Lung (tissue), 12 donors: ENCODE measurements around the gene TJP1. TPM values are rescaled to one million over a fixed set of nuclear protein-coding genes. Genes with fewer than 3 reads are reported as not detected.
"Not testable (repeated sequence)": the region's sequence is repeated elsewhere in the genome, so short reads cannot be mapped to it uniquely, and the experiment has no call there.

Source experiments
- ATAC-seq: fragments of 200-7000 bp; cut with Tn5 transposase; one replicate; pipeline ENCODE4 v1.9.1; 2020; ENCODE audit warnings: moderate number of reproducible peaks; ENCODE audit not compliant: insufficient read depth, low FRiP score
- DNase-seq, 3 donors: peaks; one replicate each; pipeline ENCODE4 v3.0.0-alpha.2; 2013 to 2017
- H3K27ac ChIP-seq, 2 donors: one replicate each; pipeline ENCODE4 v1.5.1; 2013; ENCODE audit warnings: mild to moderate bottlenecking in 2 of 2, moderate library complexity in 2 of 2, control low read depth in 1 of 2, inconsistent platforms in 1 of 2, low read depth in 1 of 2, low read length in 1 of 2
- H3K27me3 ChIP-seq, 3 donors: one replicate each; pipeline ENCODE4 v1.5.1; 2013; ENCODE audit warnings: low read length in 2 of 3; ENCODE audit not compliant: control insufficient read depth in 3 of 3, insufficient read depth in 3 of 3
- H3K36me3 ChIP-seq, 4 donors: one replicate each; pipeline ENCODE4 v1.5.1; 2013; ENCODE audit warnings: low read length in 4 of 4, mild to moderate bottlenecking in 1 of 4, moderate library complexity in 1 of 4; ENCODE audit not compliant: control insufficient read depth in 4 of 4, insufficient read depth in 4 of 4
- H3K4me1 ChIP-seq, 5 donors: one replicate each; pipeline ENCODE4 v1.5.1; 2013; ENCODE audit warnings: low read length in 5 of 5, mild to moderate bottlenecking in 2 of 5, moderate library complexity in 1 of 5; ENCODE audit not compliant: control insufficient read depth in 5 of 5, insufficient read depth in 5 of 5
- H3K4me3 ChIP-seq: one replicate; pipeline ENCODE4 v1.5.1; 2013; ENCODE audit warnings: mild to moderate bottlenecking, control low read depth, moderate library complexity
- H3K9ac ChIP-seq, 2 donors: one replicate each; pipeline ENCODE4 v1.5.1; 2013; ENCODE audit warnings: low read length in 2 of 2, control low read depth in 1 of 2; ENCODE audit not compliant: insufficient read depth in 1 of 2
- H3K9me3 ChIP-seq, 4 donors: one replicate each; pipeline ENCODE4 v1.5.1; 2013; ENCODE audit warnings: low read length in 3 of 4, mild to moderate bottlenecking in 1 of 4, moderate library complexity in 1 of 4; ENCODE audit not compliant: control insufficient read depth in 4 of 4, insufficient read depth in 3 of 4
- CTCF ChIP-seq: IDR thresholded peaks from 2 replicates; pipeline ENCODE4 v1.5.1; 2012; ENCODE audit warnings: mild to moderate bottlenecking; ENCODE audit errors: control extremely low read depth, extremely low read depth
- WGBS, 2 donors: extraction: QIAGEN DNeasy Blood & Tissue Kit; methylation state at CpG; one replicate each; pipeline ENCODE4 v1.1.7; 2013; 5-methylcytosine and 5-hydroxymethylcytosine counted together
- polyA plus RNA-seq, 2 donors: library from polyadenylated mRNA; stranded (reverse); fragments of 200-250 nt; gene quantifications; one replicate each; pipeline ENCODE4 v1.2.1, GENCODE V29; 2013
- total RNA-seq, 2 donors: library from RNA; depleted of rRNA in 1 of 2; stranded (reverse); fragments of >200 nt in 1 of 2; gene quantifications; one replicate each; pipeline ENCODE4 v1.2.1, GENCODE V29; 2014 to 2021
- donor health status: control.
- donor health status: control.
- donor health status: Bipolar disorder and iron deficiency.
- donor health status: healthy.
- donor health status: DM: yes; HTN: yes; CAD: no.

The TJP1 gene
- total and polyA plus RNA-seq, 4 donors = 20.6 to 211 (median 53.8) TPM

DNA sequence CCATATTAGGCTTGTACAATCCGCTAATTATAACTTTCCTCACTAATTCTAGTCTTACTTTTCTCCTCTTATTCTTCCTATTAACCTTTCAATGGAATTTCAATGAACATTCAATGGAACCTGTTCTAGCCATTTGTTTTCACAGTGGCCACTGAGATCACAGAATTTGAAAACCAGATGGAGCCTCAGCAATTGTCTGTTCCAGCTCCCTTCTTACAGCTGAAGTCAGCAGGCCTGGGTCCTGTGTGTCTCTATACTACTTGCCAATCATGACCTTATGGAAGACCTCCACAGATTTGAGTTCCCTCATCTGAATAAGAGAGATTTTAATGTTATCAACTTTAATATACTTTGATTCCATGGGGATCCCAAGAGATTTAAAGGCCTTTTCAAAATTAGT is 36.6 kb downstream of the TJP1 start:
- Histone ChIP-seq H3K27me3 (no peaks in the 10 kb centered on the region), H3K27ac (no peak overlapping the region), H3K9me3 (no peaks in the 10 kb centered on the region), H3K4me3 (no peak overlapping the region), H3K9ac (no peak overlapping the region), H3K4me1 (peaks cover 0 to 17% (median 2%) of the 10 kb centered on the region in 5 donors), H3K36me3 (no peaks in the 10 kb centered on the region)
- ATAC-seq (no peak), DNase-seq (no peak)
- TF ChIP-seq CTCF = no peak
- WGBS, 2 donors = 95 to 96% methylated on average over 1 of the region's 1 CpG

- Histone ChIP-seq H3K9me3 (no peaks in the 10 kb centered on the region), H3K36me3 (no peaks in the 10 kb centered on the region), H3K4me1 (peaks cover 0 to 17% (median 2%) of the 10 kb centered on the region in 5 donors), H3K4me3 (no peak overlapping the region), H3K27me3 (no peaks in the 10 kb centered on the region), H3K9ac (no peak overlapping the region), H3K27ac (no peak overlapping the region)
- no peak for ATAC-seq
- TF ChIP-seq CTCF = no peak
- peak in 2 of 3 donors; percentile 24 to 25 for DNase-seq
- WGBS, 2 donors = 78 to 85% methylated on average over 2 of the region's 2 CpGs
Measured at GRCh38 chr15:29785136-29785535, 37.1 kb downstream of the TJP1 start.

DNA sequence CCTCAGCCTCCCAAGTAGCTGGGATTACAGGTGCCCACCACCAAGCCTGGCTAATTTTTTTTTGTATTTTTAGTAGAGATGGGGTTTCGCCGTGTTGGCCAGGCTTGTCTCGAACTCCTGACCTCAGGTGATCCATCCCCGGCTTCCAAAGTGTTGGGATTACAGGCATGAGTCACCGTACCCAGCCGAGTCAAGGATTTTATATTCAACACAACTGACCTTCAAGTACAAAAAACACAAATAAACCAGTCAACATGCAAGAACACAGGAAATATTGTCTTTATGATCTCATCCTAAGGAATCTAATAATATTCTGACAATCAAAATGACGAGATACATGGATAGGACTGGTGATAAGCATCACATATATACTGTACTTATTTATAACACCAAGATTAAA is 37.9 kb downstream of the TJP1 start:
- H3K9ac ChIP-seq = no peak overlapping the region
- TF ChIP-seq CTCF = no peak
- no peaks in the 10 kb centered on the region for H3K36me3 ChIP-seq
- H3K4me1 ChIP-seq = peaks cover 0 to 12% (median 2%) of the 10 kb centered on the region in 5 donors
- H3K27me3 ChIP-seq = no peaks in the 10 kb centered on the region
- ATAC-seq (no peak), DNase-seq (no peak)
- WGBS, 2 donors = 84 to 88% methylated on average over 7 of the region's 7 CpGs
- H3K27ac ChIP-seq = no peak overlapping the region
- H3K4me3 ChIP-seq = no peak overlapping the region
- no peaks in the 10 kb centered on the region for H3K9me3 ChIP-seq

- 84% methylated on average over 8 of the region's 8 CpGs for WGBS, 2 donors
- not testable (repeated sequence) for H3K4me3 ChIP-seq, H3K9ac ChIP-seq, ATAC-seq, DNase-seq, H3K9me3 ChIP-seq, H3K27me3 ChIP-seq, H3K27ac ChIP-seq, H3K36me3 ChIP-seq
- peaks cover 0 to 21% (median 2%) of the 10 kb centered on the region in 5 donors for H3K4me1 ChIP-seq
Measured at GRCh38 chr15:29782816-29783215, 39.5 kb downstream of the TJP1 start.
